NT2/D1 (cell line): ENCODE measurements around the gene PCDHA4.

Source experiments
- DNase-seq: peaks from one replicate; pipeline ENCODE4 v3.0.0-alpha.2; 2011; ENCODE audit warnings: low read depth, low spot score
- H3K27me3 ChIP-seq: 2 replicates; pipeline ENCODE4 v1.6.0; 2011; ENCODE audit warnings: mild to moderate bottlenecking; ENCODE audit not compliant: insufficient read length, insufficient read depth
- H3K36me3 ChIP-seq: 2 replicates; pipeline ENCODE4 v1.6.1; 2011; ENCODE audit warnings: mild to moderate bottlenecking, low read length, mixed read lengths; ENCODE audit not compliant: insufficient read depth, insufficient read length
- H3K4me1 ChIP-seq: 2 replicates; pipeline ENCODE4 v1.5.1; 2011; ENCODE audit not compliant: insufficient read depth, insufficient read length
- H3K4me3 ChIP-seq: 2 replicates; pipeline ENCODE4 v1.5.1; 2011; ENCODE audit warnings: low read depth; ENCODE audit not compliant: insufficient read length
- H3K9ac ChIP-seq: 2 replicates; pipeline ENCODE4 v1.6.0; 2011; ENCODE audit warnings: low read depth; ENCODE audit not compliant: insufficient read length
- H3K9me3 ChIP-seq: 2 replicates; pipeline ENCODE4 v1.5.1; 2011; ENCODE audit warnings: mild to moderate bottlenecking, low read length; ENCODE audit not compliant: insufficient read depth
- SUZ12 ChIP-seq: IDR thresholded peaks from 2 replicates; pipeline ENCODE4 v1.6.1; 2011; ENCODE audit not compliant: insufficient read length, insufficient read depth; ENCODE audit errors: extremely low read depth
- YY1 ChIP-seq: IDR thresholded peaks from 2 replicates; pipeline ENCODE4 v1.6.1; 2011; ENCODE audit not compliant: insufficient read length, insufficient read depth
- ZNF274 ChIP-seq: IDR thresholded peaks from 2 replicates; pipeline ENCODE4 v1.6.1; 2011; ENCODE audit warnings: mild to moderate bottlenecking, low read depth, low read length

The PCDHA4 gene

DNA sequence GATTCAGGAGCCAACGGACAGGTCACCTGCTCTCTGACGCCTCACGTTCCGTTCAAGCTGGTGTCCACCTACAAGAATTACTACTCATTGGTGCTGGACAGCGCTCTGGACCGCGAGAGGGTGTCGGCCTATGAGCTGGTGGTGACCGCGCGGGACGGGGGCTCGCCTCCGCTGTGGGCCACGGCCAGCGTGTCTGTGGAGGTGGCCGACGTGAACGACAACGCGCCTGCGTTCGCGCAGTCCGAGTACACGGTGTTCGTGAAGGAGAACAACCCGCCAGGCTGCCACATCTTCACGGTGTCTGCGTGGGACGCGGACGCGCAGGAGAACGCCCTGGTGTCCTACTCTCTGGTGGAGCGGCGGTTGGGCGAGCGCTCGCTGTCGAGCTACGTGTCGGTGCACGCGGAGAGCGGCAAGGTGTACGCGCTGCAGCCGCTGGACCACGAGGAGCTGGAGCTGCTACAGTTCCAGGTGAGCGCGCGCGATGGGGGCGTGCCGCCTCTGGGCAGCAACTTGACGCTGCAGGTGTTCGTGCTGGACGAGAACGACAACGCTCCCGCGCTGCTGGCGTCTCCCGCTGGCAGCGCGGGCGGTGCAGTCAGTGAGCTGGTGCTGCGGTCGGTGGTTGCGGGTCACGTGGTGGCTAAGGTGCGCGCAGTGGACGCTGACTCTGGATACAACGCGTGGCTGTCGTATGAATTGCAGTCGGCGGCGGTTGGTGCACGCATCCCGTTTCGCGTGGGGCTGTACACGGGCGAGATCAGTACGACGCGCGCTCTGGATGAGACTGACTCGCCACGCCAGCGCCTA lies 50.5 kb downstream of the PCDHA4 start:
- TF ChIP-seq ZNF274 = no peak
- no peak for TF ChIP-seq YY1
- TF ChIP-seq SUZ12 = no peak
- no peak overlapping the region for H3K4me3 ChIP-seq
- H3K36me3 ChIP-seq = no peaks in the 10 kb centered on the region
- no peak for DNase-seq
- H3K4me1 ChIP-seq = no peaks in the 10 kb centered on the region
- H3K27me3 ChIP-seq = no peaks in the 10 kb centered on the region
- H3K9ac ChIP-seq = no peak overlapping the region
- H3K9me3 ChIP-seq = no peaks in the 10 kb centered on the region; the same call in 1 of the 2 replicates

DNA sequence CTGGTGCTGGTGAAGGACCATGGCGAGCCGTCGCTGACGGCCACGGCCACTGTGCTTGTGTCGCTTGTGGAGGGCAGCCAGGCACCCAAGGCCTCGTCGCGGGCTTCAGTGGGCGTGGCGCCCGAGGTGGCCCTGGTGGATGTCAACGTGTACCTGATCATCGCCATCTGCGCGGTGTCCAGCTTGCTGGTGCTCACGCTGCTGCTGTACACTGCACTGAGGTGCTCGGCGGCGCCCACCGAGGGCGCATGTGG lies 51.0 kb downstream of the PCDHA4 start:
- Histone ChIP-seq H3K9ac (no peak overlapping the region), H3K9me3 (no peaks in the 10 kb centered on the region; the same call in 1 of the 2 replicates), H3K4me1 (no peaks in the 10 kb centered on the region), H3K27me3 (no peaks in the 10 kb centered on the region), H3K4me3 (no peak overlapping the region), H3K36me3 (peaks cover 4% of the 10 kb centered on the region)
- DNase-seq = no peak
- TF ChIP-seq YY1 = no peak
- TF ChIP-seq SUZ12 = no peak
- no peak for TF ChIP-seq ZNF274

DNA sequence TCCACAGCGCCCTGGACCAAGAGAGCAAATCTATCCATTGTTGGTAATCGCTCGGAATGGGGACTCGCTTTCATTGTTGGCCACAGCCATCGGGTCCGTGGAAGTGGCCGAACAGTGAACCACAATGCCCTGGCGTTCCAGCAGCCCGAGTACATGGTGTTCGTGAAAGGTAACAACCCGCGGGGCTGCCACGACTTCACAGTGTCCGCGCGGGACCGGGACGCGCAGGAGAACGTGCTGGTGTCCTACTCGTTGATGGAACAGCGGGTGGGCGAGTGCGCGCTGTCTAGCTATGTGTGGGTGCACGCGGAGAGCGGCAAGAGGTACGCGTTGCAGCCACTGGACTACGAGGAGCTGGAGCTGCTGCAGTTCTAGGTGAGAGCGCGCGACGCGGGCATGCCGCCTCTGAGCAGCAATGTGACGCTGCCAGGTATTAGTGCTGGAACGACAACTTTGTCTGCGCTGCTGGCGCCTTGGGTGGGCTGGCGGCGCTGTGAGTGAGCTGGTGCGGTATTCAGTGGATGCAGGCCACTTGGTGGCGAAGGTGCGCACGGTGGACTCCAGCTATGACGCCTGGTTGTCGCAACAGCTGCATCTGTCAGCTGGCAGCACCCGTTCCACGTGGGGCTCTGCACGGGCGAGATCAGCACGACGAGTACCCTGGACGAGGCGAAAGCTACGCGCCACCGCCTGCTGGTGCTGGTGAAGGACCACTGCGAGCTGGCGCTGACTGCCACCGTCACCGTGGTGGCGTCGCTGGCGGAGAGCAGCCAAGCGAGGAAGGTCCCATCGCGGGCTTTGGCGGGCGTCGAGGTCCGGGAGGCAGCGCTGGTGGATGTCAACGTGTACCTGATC lies 55.8 kb downstream of the PCDHA4 start:
- DNase-seq = no peak
- H3K9me3 ChIP-seq = no peaks in the 10 kb centered on the region; the same call in 1 of the 2 replicates
- no peak overlapping the region for H3K4me3 ChIP-seq
- no peaks in the 10 kb centered on the region for H3K4me1 ChIP-seq
- H3K36me3 ChIP-seq = peaks cover 6% of the 10 kb centered on the region
- H3K9ac ChIP-seq = no peak overlapping the region
- TF ChIP-seq SUZ12 (no peak), YY1 (no peak), ZNF274 (no peak)
- no peaks in the 10 kb centered on the region for H3K27me3 ChIP-seq
